Osteocyte (in vitro differentiated cells): ENCODE data around the gene CCR6. TPM values are rescaled to one million over a fixed set of nuclear protein-coding genes. Genes with fewer than 3 reads are reported as not detected.

Source experiments
- DNase-seq: peaks from one replicate; pipeline ENCODE4 v3.0.0; 2021; ENCODE audit warnings: mixed read lengths; ENCODE audit not compliant: unreplicated experiment; ENCODE audit errors: extremely low spot score
- H3K27ac Mint-ChIP-seq: one replicate; pipeline ENCODE4 v1.8.0; 2021; ENCODE audit warnings: mild to moderate bottlenecking, mixed read lengths; ENCODE audit not compliant: unreplicated experiment
- H3K27me3 Mint-ChIP-seq: one replicate; pipeline ENCODE4 v1.8.0; 2021; ENCODE audit warnings: mixed read lengths; ENCODE audit not compliant: unreplicated experiment
- H3K36me3 Mint-ChIP-seq: one replicate; pipeline ENCODE4 v1.8.0; 2021; ENCODE audit warnings: mixed read lengths; ENCODE audit not compliant: unreplicated experiment
- H3K4me1 Mint-ChIP-seq: one replicate; pipeline ENCODE4 v1.8.0; 2021; ENCODE audit warnings: mixed read lengths; ENCODE audit not compliant: unreplicated experiment
- H3K4me3 Mint-ChIP-seq: one replicate; pipeline ENCODE4 v1.8.0; 2021; ENCODE audit warnings: mild to moderate bottlenecking, moderate library complexity, mixed read lengths; ENCODE audit not compliant: unreplicated experiment
- H3K9me3 Mint-ChIP-seq: one replicate; pipeline ENCODE4 v1.8.0; 2021; ENCODE audit warnings: mixed read lengths; ENCODE audit not compliant: unreplicated experiment
- total RNA-seq: library from RNA; stranded (reverse); gene quantifications from 2 replicates; pipeline ENCODE4 v1.2.1, GENCODE V29; 2021
- TF ChIP-seq, protein P1 (sequence below): fragments of 200-600 bp; sonication (generic); IDR thresholded peaks from 2 replicates; pipeline ENCODE4 v1.5.0; 2021; ENCODE audit warnings: antibody characterized with exemption, mild to moderate bottlenecking, moderate library complexity

The CCR6 gene
- total RNA-seq, 1 donor from 2014 or later = not detected

DNA sequence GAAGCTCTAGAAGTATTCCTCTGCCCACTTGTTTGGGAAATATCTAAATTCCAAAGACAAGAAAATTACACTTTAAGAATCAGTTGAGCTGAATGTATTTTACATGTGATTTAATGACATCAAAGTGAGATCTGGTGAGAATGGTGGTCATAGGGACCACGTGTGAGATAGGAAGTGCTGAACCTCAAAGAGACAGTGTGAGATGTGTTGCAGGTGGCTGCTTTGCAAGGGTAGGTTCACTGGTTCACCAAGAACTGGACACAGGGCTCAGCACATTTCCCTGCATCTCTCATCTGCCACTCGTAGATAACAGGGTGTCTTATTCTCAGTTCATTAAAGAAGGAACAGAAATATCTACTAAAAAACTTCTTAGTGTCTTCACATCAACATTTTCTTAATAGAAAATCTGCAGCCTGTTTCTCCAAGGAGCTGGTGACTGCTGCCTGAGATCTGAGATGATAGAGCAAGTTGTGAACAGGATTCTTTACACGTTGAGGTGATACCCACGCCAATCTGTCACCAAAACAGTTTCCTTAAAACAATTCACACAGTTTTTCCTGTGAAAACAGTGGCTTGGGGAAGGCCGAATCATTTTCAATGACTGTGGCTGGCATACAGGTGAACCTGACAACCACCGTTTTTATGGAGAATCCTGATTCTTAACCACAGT, 7.2 kb downstream of the CCR6 start:
- H3K4me3 Mint-ChIP-seq = no peak overlapping the region
- H3K9me3 Mint-ChIP-seq = no peaks in the 10 kb centered on the region
- no peaks in the 10 kb centered on the region for H3K36me3 Mint-ChIP-seq

DNA sequence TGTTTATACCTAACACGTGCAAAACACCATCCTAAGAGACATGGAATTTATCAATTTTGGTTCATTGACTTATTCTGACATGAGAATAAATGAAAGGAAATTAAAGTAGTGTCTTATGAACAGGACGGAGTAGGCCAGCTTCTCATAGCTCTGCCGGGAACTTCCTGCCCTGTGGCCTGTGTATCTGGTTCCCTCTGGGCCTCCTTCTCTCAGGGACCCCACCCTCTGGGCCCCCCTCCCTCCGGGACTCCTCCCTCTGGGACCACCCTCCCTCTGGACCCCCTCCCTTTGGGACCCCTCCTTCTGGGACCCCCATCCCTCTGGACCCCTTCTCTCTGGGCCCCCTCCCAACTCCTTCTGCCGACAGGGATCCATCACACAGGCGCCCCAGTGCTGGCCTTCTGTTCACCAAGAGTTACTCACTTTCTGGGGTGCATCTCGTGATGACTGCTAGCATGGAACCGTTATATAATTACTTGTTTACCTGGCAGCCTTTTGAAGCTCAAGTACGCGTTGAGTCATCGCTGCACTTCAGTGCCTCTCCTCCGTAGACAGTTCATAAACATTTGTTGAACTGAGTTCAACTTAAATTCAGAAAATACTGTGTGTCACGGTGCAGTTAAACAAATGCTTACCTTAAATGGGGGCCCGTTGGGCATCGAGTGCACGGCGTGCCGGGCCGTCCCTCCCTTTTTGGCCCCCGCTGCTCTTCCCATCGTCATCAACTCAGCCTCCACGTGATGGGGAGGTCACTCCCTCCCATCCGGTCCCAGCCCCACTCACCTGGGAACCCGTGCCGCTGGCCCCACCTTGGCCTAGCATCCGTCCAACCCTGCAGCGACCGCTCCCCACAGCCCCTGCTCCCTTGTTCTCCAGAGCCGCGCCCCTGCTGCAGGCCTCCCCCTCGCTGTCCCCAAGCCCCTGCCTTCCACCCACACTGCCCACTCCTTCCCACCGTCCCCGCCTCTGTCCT, 8.1 kb downstream of the CCR6 start:
- peaks cover 3% of the 10 kb centered on the region for H3K27me3 Mint-ChIP-seq
- H3K4me1 Mint-ChIP-seq = no peaks in the 10 kb centered on the region
- H3K36me3 Mint-ChIP-seq = no peaks in the 10 kb centered on the region

More for the DNA sequence above, 7.2 kb downstream of the CCR6 start:
- TF ChIP-seq, protein P1, sequence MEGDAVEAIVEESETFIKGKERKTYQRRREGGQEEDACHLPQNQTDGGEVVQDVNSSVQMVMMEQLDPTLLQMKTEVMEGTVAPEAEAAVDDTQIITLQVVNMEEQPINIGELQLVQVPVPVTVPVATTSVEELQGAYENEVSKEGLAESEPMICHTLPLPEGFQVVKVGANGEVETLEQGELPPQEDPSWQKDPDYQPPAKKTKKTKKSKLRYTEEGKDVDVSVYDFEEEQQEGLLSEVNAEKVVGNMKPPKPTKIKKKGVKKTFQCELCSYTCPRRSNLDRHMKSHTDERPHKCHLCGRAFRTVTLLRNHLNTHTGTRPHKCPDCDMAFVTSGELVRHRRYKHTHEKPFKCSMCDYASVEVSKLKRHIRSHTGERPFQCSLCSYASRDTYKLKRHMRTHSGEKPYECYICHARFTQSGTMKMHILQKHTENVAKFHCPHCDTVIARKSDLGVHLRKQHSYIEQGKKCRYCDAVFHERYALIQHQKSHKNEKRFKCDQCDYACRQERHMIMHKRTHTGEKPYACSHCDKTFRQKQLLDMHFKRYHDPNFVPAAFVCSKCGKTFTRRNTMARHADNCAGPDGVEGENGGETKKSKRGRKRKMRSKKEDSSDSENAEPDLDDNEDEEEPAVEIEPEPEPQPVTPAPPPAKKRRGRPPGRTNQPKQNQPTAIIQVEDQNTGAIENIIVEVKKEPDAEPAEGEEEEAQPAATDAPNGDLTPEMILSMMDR = no peak
- Mint-ChIP-seq H3K27me3 (peaks cover 3% of the 10 kb centered on the region), H3K27ac (no peak overlapping the region), H3K4me1 (no peaks in the 10 kb centered on the region)
- DNase-seq = no peak

DNA sequence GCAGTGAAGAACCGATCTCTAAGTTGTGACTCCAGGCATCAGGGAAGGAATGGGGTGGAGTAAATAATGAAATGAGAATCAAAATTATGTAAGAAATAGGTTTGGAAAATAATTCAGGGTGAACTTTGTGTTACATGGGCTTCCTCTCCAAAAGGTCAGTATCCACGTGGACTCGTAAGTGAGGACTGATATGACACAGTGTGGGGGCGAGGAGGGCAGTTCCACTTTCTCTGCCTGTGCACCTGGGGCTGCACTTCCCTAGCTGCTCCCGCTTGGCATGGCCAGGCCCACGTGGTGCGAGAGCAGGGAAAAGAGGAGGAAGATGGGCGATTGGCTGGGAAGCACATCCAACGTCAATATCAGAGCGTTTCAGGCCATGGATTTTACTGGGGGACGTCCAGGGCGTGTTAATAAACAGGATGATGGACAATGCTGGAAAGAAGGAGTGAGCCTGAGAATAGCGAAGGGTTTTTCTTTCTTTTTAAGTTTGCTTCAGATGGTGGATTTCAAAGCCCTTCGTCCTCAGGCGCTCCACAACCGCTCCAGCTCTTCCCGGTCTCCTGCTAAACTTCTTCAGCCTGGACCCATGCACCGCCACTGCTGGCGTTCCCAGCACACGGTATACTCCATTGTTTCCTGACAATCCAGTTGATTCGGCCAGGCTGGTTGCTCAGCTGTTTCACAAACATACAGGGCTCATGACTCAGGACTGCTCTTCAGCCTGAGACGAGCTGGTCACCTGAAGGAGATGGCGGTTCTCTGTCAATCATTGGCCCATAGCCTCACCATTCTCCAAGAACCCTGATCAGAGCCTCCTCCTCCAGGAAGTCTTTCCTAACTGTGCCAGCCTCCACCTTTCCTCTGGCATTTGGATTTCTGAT, 11.8 kb downstream of the CCR6 start:
- TF ChIP-seq, protein P1 = no peak
- H3K36me3 Mint-ChIP-seq = no peaks in the 10 kb centered on the region
- no peak overlapping the region for H3K4me3 Mint-ChIP-seq
- peaks cover 7% of the 10 kb centered on the region for H3K27me3 Mint-ChIP-seq
- H3K4me1 Mint-ChIP-seq = no peaks in the 10 kb centered on the region
- H3K27ac Mint-ChIP-seq = no peak overlapping the region
- no peaks in the 10 kb centered on the region for H3K9me3 Mint-ChIP-seq
- no peak for DNase-seq

More for the DNA sequence above, 8.1 kb downstream of the CCR6 start:
- H3K4me3 Mint-ChIP-seq = no peak overlapping the region
- no peak for DNase-seq
- no peak overlapping the region for H3K27ac Mint-ChIP-seq
- H3K9me3 Mint-ChIP-seq = no peaks in the 10 kb centered on the region
- TF ChIP-seq, protein P1 = no peak

DNA sequence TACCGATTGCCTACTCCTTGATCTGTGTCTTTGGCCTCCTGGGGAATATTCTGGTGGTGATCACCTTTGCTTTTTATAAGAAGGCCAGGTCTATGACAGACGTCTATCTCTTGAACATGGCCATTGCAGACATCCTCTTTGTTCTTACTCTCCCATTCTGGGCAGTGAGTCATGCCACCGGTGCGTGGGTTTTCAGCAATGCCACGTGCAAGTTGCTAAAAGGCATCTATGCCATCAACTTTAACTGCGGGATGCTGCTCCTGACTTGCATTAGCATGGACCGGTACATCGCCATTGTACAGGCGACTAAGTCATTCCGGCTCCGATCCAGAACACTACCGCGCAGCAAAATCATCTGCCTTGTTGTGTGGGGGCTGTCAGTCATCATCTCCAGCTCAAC, 13.5 kb downstream of the CCR6 start:
- no peak for DNase-seq
- Mint-ChIP-seq H3K4me1 (no peaks in the 10 kb centered on the region), H3K27me3 (peaks cover 7% of the 10 kb centered on the region), H3K27ac (no peak overlapping the region), H3K9me3 (no peaks in the 10 kb centered on the region), H3K36me3 (no peaks in the 10 kb centered on the region), H3K4me3 (no peak overlapping the region)
- TF ChIP-seq, protein P1 = no peak
